Endothelial cell of umbilical vein (primary cell): ENCODE data around the gene MISP. TPM values are rescaled to one million over a fixed set of nuclear protein-coding genes. Genes with fewer than 3 reads are reported as not detected.
A peak's percentile ranks its signal among the peaks of the same experiment; 100 is the strongest.

Experiments
- BruUV-seq: library from RNA; stranded (reverse); fragments of 400-500 nt; replicated peaks from 2 replicates; lab custom pipeline; 2021; lab: Mats Ljungman, UMichigan
- CTCF ChIA-PET: fragments of 300-600, 350-600 bp; sonication (Branson Sonifier 250); formaldehyde crosslinking; loops from one replicate; lab custom pipeline; 2021; ENCODE audit warnings: antibody characterized with exemption, inconsistent platforms; lab: Charles Lee
- POLR2A ChIA-PET: fragments of 300-600, 350-600 bp; sonication (Branson Sonifier 250); formaldehyde crosslinking; loops from one replicate; lab custom pipeline; 2021; ENCODE audit warnings: antibody characterized with exemption, inconsistent platforms; lab: Charles Lee
- DNase-seq: peaks from one replicate; pipeline ENCODE4 v3.0.0-alpha.2; 2011; ENCODE audit warnings: low read depth, low spot score
- FAIRE-seq: peaks from 2 replicates; lab custom pipeline; 2011; peaks lifted over from hg19 to GRCh38; lab: Jason Lieb, UNC
- H2AFZ ChIP-seq: 2 replicates; pipeline ENCODE4 v1.6.0; 2012; ENCODE audit warnings: low read depth, low read length, control low read depth, inconsistent platforms
- H3K27ac ChIP-seq: 2 replicates; pipeline ENCODE4 v1.5.1; 2011; ENCODE audit warnings: low read depth, mild to moderate bottlenecking, control low read depth, low read length, moderate library complexity; ENCODE audit not compliant: insufficient read depth
- H3K27me3 ChIP-seq, 2 experiments: 2 replicates each; pipeline versions ENCODE4 v1.6.0 to v1.6.1; 2011; ENCODE audit warnings: low read length in 2 of 2, mixed read lengths in 1 of 2; ENCODE audit not compliant: control insufficient read depth in 2 of 2, insufficient read depth in 2 of 2
- H3K36me3 ChIP-seq, 2 experiments: 2 replicates in 1 of 2; 3 replicates in 1 of 2; pipeline ENCODE4 v1.5.1; 2011; ENCODE audit warnings: low read length in 2 of 2, mild to moderate bottlenecking in 1 of 2, moderate library complexity in 1 of 2; ENCODE audit not compliant: control insufficient read depth in 2 of 2, insufficient read depth in 2 of 2; ENCODE audit errors: extremely low read depth in 1 of 2
- H3K4me1 ChIP-seq: 3 replicates; pipeline ENCODE4 v1.5.1; 2011; ENCODE audit warnings: mild to moderate bottlenecking, low read length; ENCODE audit not compliant: control insufficient read depth, insufficient read depth; ENCODE audit errors: extremely low read depth
- H3K4me2 ChIP-seq: 2 replicates; pipeline ENCODE4 v1.6.1; 2011; ENCODE audit warnings: low read length, control low read depth, mixed read lengths; ENCODE audit not compliant: insufficient read depth
- H3K4me3 ChIP-seq, 3 experiments: fragments of 200-600 bp in 1 of 3; sonication (generic), shearing (Covaris generic) in 1 of 3; replicated peaks in 1 of 3; 2 replicates each; pipeline ENCODE4 v1.5.1; 2011 to 2016; ENCODE audit warnings: control low read depth in 3 of 3, low read length in 3 of 3, mild to moderate bottlenecking in 2 of 3, inconsistent platforms in 1 of 3, low read depth in 1 of 3, moderate library complexity in 1 of 3; ENCODE audit not compliant: insufficient read depth in 1 of 3
- H3K79me2 ChIP-seq: 2 replicates; pipeline ENCODE4 v1.6.0; 2012; ENCODE audit warnings: low read length, inconsistent platforms; ENCODE audit not compliant: control insufficient read depth, insufficient read depth
- H3K9ac ChIP-seq: replicated peaks from 2 replicates; pipeline ENCODE3; 2011; ENCODE audit warnings: low read length, control low read depth; ENCODE audit not compliant: insufficient read depth; ENCODE audit errors: extremely low read depth
- H3K9me1 ChIP-seq: replicated peaks from 3 replicates; pipeline ENCODE4 v1.6.0; 2011; ENCODE audit warnings: mild to moderate bottlenecking, low read length; ENCODE audit not compliant: control insufficient read depth, insufficient read depth; ENCODE audit errors: extremely low read depth
- H3K9me3 ChIP-seq: replicated peaks from 2 replicates; pipeline ENCODE4 v1.5.1; 2012; ENCODE audit warnings: low read length, inconsistent platforms; ENCODE audit not compliant: control insufficient read depth, insufficient read depth
- H4K20me1 ChIP-seq: replicated peaks from 2 replicates; pipeline ENCODE3; 2011; ENCODE audit warnings: mild to moderate bottlenecking, low read length; ENCODE audit not compliant: control insufficient read depth, insufficient read depth; ENCODE audit errors: extremely low read depth
- EZH2 ChIP-seq: IDR thresholded peaks from 2 replicates; pipeline ENCODE4 v1.6.1; 2012; ENCODE audit warnings: borderline replicate concordance, low read depth, mild to moderate bottlenecking, moderate library complexity, low read length, inconsistent platforms; ENCODE audit not compliant: severe bottlenecking
- MYC ChIP-seq: IDR thresholded peaks from one replicate; pipeline ENCODE4 v1.6.1; 2011; ENCODE audit warnings: mild to moderate bottlenecking, low read depth, low read length
- POLR2A ChIP-seq: IDR thresholded peaks from 2 replicates; pipeline ENCODE4 v1.6.1; 2012; ENCODE audit warnings: low read depth, mild to moderate bottlenecking, control low read depth, low read length
- POLR2AphosphoS5 ChIP-seq: IDR thresholded peaks from 2 replicates; pipeline ENCODE4 v1.6.1; 2012; ENCODE audit warnings: low read depth, mild to moderate bottlenecking, control low read depth, low read length, moderate library complexity; ENCODE audit not compliant: insufficient read depth
- dilution Hi-C: fragments of 300-500 bp; cut with MboI; formaldehyde crosslinking; loops from one replicate; pipeline ENCODE4 v1.15.0; 2019; ENCODE audit warnings: low sequenced_read_pairs; ENCODE audit not compliant: extremely low pct_ligation_motif_present
- intact Hi-C: fragments of 100-400 bp; cut with micrococcal nuclease; formaldehyde crosslinking; loops from one replicate; pipeline ENCODE4 v1.10.0; 2022
- polyA plus RNA-seq, 4 experiments: library from polyadenylated mRNA; depleted of rRNA in 3 of 4; stranded (reverse) in 3 of 4; unstranded in 1 of 4; fragments of >200 nt; gene quantifications; 2 replicates each; pipeline versions ENCODE4 v1.2.1 to v1.2.3, GENCODE V29; 2011 to 2012; ENCODE audit warnings: missing spikeins in 1 of 4
- total RNA-seq: library from RNA; stranded (reverse); gene quantifications from 2 replicates; pipeline ENCODE4 v1.2.3, GENCODE V29; 2021

The MISP gene
- total and polyA plus RNA-seq, 2 donors (not counting 3 experiments of a cell fraction or from before 2014, with no cell fraction given): not detected

GRCh38 chr19:797528-798414, 46.9 kb downstream of the MISP start:
- H3K9ac ChIP-seq: peak overlapping the region; percentile 92
- no peak for FAIRE-seq
- no peaks in the 10 kb centered on the region for H3K27me3 ChIP-seq
- POLR2A ChIA-PET: interaction anchor here (0.5 to 1.3 kb wide), 2 partner anchors 11 to 14 kb away, joined by 4 to 5 read pairs; no protein-coding TSS in a partner anchor
- peak overlapping the region; percentile 84 to 93 (median 87) for H3K4me3 ChIP-seq
- no peaks in the 10 kb centered on the region for H4K20me1 ChIP-seq
- H3K4me1 ChIP-seq: peaks cover 38% of the 10 kb centered on the region
- dilution Hi-C loops: no loop called here
- peak overlapping the region; percentile 86 for H3K4me2 ChIP-seq
- no peaks in the 10 kb centered on the region for H3K9me1 ChIP-seq
- BruUV-seq: no TSS peak
- H2AFZ ChIP-seq: no peak overlapping the region
- H3K79me2 ChIP-seq: peaks cover 50% of the 10 kb centered on the region
- peak overlapping the region; percentile 73 for H3K27ac ChIP-seq
- H3K9me3 ChIP-seq: no peaks in the 10 kb centered on the region
- intact Hi-C loops: loop anchor here (1.0 to 10.0 kb wide), 4 partner anchors 8 to 447 kb away; partner anchors contain the start of genes ATP5F1D and MIDN
- DNase-seq: peak; percentile 80
- TF ChIP-seq POLR2A (peak; percentile 15), MYC (peak; percentile 79), EZH2 (no peak)
- peaks cover 14 to 16% of the 10 kb centered on the region in 2 experiments for H3K36me3 ChIP-seq
- CTCF ChIA-PET: interaction anchor here (1.0 to 2.0 kb wide), 4 partner anchors 9 to 27 kb away, joined by 3 to 17 read pairs (median 4); no protein-coding TSS in a partner anchor

DNA sequence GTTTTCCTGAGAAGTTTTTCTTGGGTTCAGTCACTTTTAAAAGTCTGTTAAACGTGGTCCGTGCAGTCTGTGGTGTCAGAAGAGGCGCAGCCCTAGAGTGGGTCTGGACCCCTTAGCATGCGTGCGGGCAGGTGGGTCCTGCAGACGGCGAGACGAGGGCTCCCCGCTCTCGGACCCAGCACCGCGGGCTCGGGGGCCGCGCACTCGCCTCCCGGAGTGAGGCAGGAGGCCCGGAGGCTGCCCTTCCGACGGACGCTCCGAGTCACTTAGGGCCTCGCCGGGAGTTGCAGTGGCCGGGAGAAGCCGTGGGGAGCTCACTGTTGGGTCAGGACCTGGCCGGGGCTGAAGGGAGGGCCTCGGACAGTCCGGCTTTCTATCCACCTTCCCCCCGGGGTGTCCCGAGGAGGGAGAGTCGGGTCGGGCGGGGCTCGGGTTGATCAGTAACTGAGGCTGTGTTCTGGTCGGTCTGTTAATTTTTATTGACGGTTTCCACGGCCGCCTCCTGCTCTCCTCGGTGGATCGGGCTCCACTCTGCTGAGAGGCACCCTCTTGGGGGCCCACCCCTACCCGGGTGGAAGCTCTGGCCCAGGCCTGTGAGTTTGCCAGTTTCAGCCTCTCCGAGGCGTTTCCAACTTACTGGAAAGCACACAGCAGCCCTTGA, 47.6 kb downstream of the MISP start:
- TF ChIP-seq POLR2AphosphoS5 (peak; percentile 23), MYC (no peak)

More for the DNA sequence above, 47.6 kb downstream of the MISP start:
- peaks cover 20 to 21% of the 10 kb centered on the region in 2 experiments for H3K36me3 ChIP-seq
- dilution Hi-C loops: no loop called here
- H3K4me3 ChIP-seq: peak overlapping the region; percentile 84 to 93 (median 87)
- H4K20me1 ChIP-seq: no peaks in the 10 kb centered on the region
- ChIA-PET POLR2A (no interaction called here), CTCF (interaction anchor here (1.0 to 2.0 kb wide), 4 partner anchors 8 to 28 kb away, joined by 3 to 17 read pairs (median 4); no protein-coding TSS in a partner anchor)
- H3K27ac ChIP-seq: peak overlapping the region; percentile 73
- peak overlapping the region; percentile 92 for H3K9ac ChIP-seq
- peak overlapping the region; percentile 86 for H3K4me2 ChIP-seq
- peaks cover 58% of the 10 kb centered on the region for H3K79me2 ChIP-seq
- intact Hi-C loops: loop anchor here (10.0 kb wide), 1 partner anchor 446 kb away; the partner anchor contains the start of genes ATP5F1D and MIDN
- H3K9me1 ChIP-seq: no peaks in the 10 kb centered on the region
- no TSS peak for BruUV-seq
- H2AFZ ChIP-seq: no peak overlapping the region
- H3K4me1 ChIP-seq: peaks cover 38% of the 10 kb centered on the region
- H3K9me3 ChIP-seq: no peaks in the 10 kb centered on the region
- FAIRE-seq: peak; percentile 24
- no peak for DNase-seq
- no peaks in the 10 kb centered on the region for H3K27me3 ChIP-seq
